GM21529 (cell line): Measurements from ENCODE around the gene CCT7.
A peak's percentile ranks its signal among the peaks of the same experiment; 100 is the strongest.
"Not testable (repeated sequence)": the region's sequence is repeated elsewhere in the genome, so short reads cannot be mapped to it uniquely, and the experiment has no call there.

Experiments
- ATAC-seq: cut with Tn5 transposase; IDR thresholded peaks from one replicate; pipeline ENCODE4 v1.9.1; 2021; ENCODE audit not compliant: unreplicated experiment

Gene CCT7

DNA sequence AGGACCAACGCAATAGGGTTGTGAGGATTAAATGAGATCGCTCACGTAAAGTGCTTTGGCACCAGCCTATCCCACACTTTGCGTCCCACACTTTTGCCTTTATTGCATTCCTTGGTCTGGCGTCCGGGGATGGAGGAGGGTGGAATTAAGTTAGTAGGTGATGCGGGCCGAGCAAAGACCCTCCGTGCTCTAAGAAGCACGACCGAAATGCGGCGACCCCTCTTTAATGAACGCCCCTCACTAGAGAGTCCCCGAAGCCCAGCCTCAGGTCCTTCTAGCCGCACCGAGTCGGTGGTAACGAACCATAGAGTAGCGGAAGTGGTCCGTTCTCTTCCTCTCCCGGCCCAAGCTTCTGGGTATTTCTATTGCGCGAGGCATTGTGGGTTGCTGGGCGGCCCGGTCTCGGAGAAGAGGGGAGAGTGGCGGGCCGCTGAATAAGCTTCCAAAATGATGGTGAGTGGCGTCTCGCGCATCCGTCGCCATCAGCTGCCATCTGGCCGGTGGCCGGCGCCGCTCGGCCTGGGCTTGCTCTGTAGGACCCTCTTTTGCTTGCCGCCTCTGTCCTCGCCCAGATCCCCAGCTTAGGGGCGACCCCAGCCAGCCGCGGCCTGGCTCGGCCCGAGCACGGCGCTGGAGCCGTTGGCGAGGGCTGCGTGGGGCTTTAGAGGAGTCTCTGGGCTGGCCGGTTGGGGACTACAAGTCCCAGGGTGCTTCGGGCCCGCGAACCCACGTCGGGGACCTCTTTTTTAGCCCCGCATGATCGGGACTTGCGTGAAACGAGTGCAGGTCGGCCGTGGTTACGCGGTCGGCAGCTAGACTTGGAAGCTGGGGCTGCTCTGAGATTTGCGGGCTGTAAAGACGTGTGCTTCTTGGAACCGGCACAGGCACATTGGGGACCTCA, at the start of gene CCT7:
Gene CCT7, plus strand, starts transcription at position 377 of the 901 bp plus-strand sequence. Its CDS starts 71 bp downstream, at position 448.
- peak; percentile 64 for ATAC-seq

DNA sequence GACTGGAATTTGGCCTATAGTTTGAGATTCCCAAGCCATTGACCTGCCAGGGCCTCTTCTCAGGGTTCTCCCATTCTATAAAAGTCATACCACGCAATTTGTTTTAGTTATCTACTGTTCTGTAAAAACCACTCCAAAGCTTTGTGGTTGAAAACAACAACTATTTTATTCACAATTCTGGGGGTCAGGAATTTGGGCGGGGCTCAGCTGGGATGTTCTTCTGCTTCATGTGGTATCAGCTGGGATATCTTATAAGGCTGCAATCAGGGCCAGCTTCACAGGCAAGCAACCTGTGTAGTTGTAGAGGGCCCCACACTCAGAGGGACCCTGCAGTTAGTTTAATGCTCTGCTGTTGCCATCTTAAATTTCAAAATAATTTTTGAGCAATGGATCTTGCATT, 48.1 kb upstream of the CCT7 start:
- no peak for ATAC-seq

- no peak for ATAC-seq
These were observed 46.6 kb upstream of the CCT7 start for GRCh38 chr2:73187549-73187948.

DNA sequence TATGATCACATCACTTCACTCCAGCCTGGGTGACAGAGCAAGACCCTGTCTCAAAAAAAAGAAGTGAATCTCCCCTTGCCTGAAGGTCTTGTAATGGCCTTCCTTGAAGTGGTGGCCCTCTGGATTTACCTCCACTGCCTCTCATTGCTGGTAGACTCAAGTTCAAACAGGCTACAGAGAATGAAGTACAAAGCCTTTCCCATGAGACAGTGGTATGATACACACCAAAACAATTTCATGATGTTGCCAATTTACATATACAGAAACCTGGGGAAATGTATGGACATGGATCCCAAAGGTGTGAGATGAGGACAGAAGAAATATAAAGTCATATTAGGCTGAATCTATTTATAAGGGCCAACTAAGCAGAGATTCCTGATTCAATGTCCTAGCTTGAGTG, 36.5 kb upstream of the CCT7 start:
- ATAC-seq, result no peak

- not testable (repeated sequence) for ATAC-seq
These were observed 33.8 kb upstream of the CCT7 start for GRCh38 chr2:73200281-73200680.

DNA sequence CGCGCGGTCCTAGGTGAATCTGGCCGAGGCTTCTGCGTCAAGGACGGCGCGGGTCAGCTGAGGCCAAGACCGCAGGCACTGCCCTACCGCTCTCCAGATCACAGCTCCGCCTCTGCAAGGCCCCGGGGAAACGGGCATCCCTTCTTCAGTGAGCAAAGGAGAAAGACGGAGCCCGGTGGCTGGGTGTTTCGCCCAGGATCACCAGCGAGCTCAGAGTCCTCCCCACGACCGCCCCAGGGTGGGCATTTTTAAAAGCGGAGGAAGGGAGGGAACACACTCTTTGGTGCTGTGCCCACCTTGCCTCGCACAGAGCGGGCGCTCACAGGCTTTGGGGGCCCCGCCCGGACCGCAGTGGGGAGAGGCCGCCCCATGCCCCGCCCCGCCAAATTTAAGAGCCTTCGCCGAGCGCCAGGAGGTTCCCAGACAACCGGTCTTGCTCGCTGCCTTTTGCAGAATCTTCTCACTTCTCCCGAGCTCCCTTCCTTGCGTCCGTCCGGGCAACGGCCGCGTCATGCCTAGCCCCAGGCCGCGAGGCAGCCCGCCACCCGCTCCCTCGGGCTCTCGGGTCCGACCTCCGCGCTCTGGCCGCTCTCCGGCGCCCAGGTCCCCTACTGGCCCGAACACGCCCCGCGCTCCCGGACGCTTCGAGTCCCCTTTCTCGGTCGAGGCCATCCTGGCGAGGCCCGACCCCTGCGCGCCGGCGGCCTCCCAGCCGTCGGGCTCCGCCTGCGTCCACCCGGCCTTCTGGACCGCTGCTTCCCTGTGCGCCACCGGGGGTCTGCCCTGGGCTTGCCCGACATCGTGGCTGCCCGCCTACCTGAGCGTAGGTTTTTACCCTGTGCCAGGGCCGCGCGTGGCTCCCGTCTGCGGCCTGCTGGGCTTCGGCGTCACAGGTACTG, 31.7 kb upstream of the CCT7 start, which contains the start of gene NOTO:
Gene NOTO, plus strand, starts transcription at position 419 of the 899 bp plus-strand sequence. Its CDS starts 93 bp downstream, at position 512.
- ATAC-seq, result no peak

DNA sequence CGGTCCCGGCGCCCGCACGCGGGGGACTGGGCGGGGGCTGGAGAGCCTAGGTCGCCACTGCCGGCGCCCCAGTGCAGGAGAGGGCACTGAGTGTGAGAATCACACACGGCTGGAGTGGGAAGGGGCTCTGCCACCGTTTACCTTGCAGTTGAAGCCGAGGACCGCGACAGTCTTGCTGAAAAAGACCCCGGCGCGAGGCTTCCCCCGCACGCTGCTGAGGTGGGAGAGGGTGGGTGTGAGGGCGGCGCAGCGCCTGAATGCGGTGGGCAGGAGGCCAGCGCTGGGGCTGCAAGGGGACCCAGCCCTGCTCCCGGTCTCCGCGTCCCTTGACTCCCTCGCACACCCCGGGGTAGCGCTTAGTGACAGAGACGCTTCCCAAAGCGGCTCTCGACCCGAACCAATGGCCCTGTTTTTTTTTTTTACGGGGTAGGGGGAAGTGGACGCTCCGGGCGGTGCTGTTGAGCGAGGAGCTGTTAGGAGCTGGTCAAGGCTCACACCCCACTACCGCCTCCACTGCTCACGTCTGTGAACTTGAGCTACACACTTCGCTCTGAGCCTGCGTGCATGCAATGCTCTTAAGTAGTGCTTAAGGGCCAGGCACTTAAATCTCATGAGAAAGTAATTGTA, 30.9 kb upstream of the CCT7 start:
- no peak for ATAC-seq

DNA sequence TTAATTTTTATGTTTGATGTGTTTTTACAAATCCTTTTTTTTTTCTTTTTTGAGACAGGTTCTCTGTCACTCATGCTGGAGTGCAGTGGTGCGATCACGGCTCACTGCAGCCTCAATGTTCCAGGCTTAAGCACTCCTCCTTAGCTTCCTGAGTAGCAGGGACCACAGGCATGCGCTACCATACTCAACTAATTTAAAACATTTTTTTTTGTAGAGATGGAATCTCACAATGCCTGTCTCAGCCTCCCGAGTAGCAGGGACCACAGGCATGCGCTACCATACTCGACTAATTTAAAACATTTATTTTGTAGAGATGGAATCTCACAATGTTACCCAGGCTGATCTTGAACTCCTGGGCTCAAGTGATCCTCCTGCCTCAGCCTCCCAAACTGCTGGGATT, 28.5 kb upstream of the CCT7 start:
- no peak for ATAC-seq

DNA sequence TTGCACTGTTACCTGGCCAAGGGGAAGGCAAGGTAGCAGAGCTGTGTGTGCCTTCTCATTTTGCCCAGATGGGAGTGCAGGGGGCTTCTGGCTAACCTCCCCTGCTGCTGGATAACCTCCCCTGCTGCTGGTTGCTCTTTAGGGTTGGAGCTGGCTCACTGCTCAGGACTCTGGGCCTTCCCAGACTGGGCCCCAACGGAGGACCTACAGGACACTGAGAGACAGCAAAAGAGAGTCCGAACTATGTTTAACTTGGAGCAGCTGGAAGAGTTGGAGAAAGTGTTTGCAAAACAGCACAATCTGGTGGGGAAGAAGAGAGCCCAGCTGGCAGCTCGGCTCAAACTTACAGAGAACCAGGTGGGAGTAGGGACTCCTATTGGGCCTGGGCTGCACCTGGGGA, 25.9 kb upstream of the CCT7 start:
- ATAC-seq, result no peak

DNA sequence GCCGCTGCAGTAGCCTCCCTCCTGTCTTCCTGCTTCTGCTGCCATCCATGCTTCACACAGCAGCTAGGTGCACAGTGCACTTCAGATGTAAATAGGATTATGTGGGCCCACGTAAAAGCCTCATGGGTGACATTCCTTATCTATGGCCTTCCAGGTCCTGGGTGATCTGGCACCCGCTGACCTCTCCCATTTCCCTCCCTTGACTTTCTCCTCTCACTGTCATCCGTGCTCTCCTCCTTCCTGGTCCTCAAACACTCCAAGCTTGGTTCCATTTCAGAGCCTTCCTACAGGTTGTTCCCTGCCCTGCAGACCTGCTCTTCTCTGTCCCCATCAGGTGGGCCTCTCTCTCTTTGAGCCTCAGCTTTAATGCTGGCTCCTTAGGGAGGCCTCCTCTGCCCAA, 24.1 kb upstream of the CCT7 start:
- ATAC-seq, result no peak

DNA sequence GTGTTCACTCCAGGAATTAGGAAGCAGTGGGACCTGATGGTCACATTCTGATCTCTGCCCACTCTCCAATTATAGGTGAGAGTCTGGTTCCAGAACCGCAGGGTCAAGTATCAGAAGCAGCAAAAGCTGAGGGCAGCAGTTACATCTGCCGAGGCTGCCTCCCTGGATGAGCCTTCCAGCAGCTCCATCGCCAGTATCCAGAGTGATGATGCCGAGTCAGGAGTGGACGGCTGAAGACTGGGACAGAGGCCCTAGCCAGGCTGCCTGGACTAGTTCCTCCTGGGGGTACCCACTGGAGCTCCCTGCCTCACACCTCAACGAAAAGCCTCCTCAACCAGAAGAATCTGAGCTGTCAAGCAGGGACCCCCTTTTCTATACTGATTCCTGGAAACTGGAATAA, 23.4 kb upstream of the CCT7 start:
- ATAC-seq, result no peak

GRCh38 chr2:73212098-73212447, 22.0 kb upstream of the CCT7 start:
- no peak for ATAC-seq

- ATAC-seq, result peak; percentile 72
These were observed 21.5 kb upstream of the CCT7 start for GRCh38 chr2:73212448-73213176.

DNA sequence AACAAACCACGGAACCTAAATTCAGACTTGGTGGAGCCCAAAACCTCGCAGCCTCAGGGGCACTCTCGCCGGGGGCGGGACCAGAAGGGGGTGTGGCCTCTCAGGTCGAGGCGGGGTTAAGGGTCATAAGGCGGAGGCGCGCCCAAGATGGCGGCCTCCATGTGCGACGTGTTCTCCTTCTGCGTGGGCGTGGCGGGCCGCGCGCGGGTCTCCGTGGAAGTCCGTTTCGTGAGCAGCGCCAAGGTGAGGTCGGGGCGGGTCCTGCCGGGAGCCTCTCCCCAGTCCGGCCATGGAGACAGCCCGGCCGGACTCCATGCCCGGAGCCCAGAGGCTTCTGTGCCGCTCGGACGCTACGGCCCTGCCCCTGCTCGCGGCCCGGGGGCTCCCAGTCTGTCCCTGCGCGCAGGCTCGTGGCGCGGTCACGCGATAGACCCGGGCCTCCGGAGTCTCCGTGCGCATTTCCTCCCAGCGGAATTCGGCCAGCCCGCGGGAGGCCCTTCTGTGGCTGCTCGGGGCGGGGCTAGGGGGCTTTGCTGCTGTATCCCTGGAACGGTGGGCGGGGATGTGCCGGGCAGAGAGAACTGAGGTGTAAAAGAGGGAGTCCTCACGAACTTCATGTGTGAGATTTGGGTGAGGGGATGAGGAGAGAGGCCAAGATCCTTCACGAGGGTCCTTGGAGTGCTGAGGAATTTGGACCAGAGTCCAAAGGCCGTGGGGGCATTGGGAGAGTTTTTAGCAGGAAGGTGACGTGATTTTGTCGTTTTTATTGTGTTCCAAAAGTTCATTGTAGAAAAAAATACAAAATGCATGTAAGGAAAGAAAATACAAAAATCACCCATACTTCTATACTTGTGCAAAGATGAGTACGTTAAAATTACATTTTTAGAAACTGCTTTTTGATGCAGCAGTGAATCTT, 19.7 kb upstream of the CCT7 start, which contains the start of gene SMYD5:
Gene SMYD5, plus strand, starts transcription at position 126 of the 916 bp plus-strand sequence. Its CDS starts 22 bp downstream, at position 148.
- ATAC-seq, result peak; percentile 92

DNA sequence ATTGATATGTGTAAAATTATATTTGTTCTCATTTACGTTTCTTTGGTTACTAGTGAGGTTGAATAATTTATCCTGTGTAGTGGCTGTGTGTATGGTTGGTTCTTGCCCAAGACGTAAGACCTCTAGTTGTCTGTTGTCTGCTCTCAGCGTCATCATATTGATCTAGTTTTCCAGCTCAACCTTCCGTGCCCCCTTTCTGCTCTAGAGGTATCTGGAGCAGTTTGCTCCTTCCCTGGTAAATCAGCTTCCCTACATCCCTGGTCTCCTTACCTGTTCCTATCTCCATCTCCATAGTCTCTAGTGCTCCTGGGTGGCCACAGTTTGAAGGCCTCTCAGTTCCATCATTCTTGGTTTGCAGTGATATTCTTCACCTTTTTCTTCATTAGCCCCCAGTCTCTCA, 18.9 kb upstream of the CCT7 start:
- ATAC-seq, result no peak

DNA sequence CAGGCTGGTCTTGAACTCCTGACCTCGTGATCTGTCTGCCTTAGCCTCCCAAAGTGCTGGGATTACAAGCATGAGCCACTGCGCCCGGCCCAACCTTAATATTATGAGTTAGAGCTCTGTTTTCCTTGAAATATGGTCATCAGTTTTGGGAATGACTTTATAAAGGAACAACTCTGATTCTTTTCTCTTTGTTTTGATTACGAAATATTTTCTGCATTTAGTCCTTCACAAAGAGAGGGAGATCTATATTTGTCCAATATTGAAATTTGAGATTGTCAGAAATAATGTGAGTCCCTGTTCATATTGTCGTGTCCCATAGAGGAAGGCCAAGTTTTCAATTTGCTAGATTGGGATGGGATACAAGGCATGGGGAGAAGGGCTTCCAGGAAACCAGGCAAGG, 16.9 kb upstream of the CCT7 start:
- no peak for ATAC-seq

DNA sequence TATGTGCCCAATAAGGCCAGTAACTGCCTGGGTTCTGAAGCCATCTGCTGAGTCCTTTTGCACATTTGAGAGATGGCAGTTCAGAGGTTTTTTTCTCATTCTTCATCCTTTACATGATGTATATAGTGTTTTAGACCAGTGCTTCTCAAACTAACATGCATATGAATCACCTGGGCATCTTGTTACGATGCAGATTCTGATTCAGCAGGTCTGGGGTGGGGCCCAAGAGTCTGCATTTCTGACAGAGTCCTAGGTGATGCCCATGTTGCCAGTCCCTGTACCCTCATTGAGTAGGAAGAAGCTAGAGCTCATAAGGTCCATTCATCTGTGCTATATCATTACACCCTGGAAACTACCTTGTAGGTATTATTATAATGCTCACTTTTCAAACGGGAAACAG, 16.3 kb upstream of the CCT7 start:
- no peak for ATAC-seq

GRCh38 chr2:73218298-73218697, 15.8 kb upstream of the CCT7 start:
- no peak for ATAC-seq

DNA sequence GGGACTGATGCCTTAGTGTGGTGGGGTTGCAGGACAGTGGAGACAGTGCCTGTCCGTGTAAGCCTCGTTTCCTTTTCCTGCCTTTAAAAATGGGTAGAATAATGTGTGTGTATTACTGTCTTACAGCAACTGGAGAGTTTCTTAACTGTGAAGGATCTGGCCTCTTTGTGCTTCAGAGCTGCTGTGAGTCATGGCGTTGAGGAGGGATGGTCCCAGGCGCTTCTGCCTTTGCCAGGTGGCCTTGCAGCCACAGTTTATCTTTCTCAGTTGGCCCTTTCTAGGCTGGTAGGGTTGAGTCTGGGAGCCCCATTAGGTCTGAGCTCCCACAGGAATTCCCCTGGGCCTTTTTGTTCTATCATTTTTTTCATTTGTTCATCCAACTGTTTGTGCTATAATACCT, 10.3 kb upstream of the CCT7 start:
- ATAC-seq, result no peak
